Uterus (tissue), 2 donors: ENCODE data around the gene VWC2.

Source experiments
- POLR2A ChIP-seq, 2 donors: fragments of 450-650 bp; IDR thresholded peaks; one replicate each; pipeline ENCODE4 v1.6.1; 2016; ENCODE audit warnings: antibody characterized with exemption in 2 of 2, mild to moderate bottlenecking in 1 of 2, moderate library complexity in 1 of 2
- TF ChIP-seq, protein P1 (sequence below), 4 experiments: fragments of 200-600 bp in 2 of 4; fragments of 450-650 bp in 2 of 4; sonication (generic) in 2 of 4; IDR thresholded peaks; one replicate each; pipeline ENCODE4 v1.5.1; 2016 to 2019; ENCODE audit warnings: antibody characterized with exemption in 4 of 4, mild to moderate bottlenecking in 2 of 4, moderate library complexity in 1 of 4

DNA sequence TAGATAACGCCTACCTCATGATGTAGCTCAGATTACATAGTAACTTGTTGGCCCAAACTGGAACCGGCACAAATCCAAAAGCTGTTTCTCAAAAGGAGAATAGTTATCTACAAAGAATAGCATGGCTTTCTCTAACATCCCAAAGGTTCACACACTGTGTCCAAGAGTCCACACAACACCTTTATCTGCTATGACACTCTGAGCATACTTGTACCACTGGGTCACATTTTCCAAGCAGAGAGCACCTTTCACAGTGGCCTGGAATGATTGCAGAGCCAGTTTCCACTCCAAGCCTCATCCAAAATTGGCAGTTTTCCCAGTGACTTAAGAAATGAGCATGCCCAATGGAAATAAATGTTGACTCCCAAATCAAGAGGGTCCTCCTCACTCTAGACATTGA, 155.3 kb downstream of the VWC2 start:
- TF ChIP-seq POLR2A (IDR thresholded peaks at IDR 0.05), result no peak
- TF ChIP-seq, protein P1, sequence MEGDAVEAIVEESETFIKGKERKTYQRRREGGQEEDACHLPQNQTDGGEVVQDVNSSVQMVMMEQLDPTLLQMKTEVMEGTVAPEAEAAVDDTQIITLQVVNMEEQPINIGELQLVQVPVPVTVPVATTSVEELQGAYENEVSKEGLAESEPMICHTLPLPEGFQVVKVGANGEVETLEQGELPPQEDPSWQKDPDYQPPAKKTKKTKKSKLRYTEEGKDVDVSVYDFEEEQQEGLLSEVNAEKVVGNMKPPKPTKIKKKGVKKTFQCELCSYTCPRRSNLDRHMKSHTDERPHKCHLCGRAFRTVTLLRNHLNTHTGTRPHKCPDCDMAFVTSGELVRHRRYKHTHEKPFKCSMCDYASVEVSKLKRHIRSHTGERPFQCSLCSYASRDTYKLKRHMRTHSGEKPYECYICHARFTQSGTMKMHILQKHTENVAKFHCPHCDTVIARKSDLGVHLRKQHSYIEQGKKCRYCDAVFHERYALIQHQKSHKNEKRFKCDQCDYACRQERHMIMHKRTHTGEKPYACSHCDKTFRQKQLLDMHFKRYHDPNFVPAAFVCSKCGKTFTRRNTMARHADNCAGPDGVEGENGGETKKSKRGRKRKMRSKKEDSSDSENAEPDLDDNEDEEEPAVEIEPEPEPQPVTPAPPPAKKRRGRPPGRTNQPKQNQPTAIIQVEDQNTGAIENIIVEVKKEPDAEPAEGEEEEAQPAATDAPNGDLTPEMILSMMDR (IDR thresholded peaks at IDR 0.05), result no peak
